GM12801 (cell line): ENCODE data around the gene SPRY4.

Source experiments
- TF ChIP-seq, protein P1 (sequence below): IDR thresholded peaks from one replicate; pipeline ENCODE4 v1.5.1; 2011; ENCODE audit warnings: control low read depth; ENCODE audit not compliant: insufficient read length; ENCODE audit errors: extremely low read depth

The SPRY4 gene

DNA sequence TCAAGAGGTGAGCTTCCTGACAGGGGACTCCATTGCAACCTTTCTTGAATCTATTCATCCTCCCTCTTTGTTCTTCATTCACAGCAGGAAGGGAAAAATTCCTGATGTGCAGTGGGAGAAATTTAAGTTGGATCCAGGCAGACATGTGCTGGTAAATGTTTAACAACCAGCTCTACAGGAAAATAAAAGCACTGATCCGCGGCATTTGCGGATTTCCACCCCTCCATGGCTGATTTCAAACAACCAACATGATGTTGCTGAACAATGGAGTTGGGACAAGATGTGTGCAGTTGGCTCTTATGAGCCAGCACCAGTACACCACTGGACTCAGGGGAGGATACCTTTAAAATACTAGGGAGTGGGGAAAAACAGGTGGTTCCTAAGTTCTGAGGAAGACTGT is 47.0 kb downstream of the SPRY4 start:
- TF ChIP-seq, protein P1, sequence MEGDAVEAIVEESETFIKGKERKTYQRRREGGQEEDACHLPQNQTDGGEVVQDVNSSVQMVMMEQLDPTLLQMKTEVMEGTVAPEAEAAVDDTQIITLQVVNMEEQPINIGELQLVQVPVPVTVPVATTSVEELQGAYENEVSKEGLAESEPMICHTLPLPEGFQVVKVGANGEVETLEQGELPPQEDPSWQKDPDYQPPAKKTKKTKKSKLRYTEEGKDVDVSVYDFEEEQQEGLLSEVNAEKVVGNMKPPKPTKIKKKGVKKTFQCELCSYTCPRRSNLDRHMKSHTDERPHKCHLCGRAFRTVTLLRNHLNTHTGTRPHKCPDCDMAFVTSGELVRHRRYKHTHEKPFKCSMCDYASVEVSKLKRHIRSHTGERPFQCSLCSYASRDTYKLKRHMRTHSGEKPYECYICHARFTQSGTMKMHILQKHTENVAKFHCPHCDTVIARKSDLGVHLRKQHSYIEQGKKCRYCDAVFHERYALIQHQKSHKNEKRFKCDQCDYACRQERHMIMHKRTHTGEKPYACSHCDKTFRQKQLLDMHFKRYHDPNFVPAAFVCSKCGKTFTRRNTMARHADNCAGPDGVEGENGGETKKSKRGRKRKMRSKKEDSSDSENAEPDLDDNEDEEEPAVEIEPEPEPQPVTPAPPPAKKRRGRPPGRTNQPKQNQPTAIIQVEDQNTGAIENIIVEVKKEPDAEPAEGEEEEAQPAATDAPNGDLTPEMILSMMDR, result no peak

DNA sequence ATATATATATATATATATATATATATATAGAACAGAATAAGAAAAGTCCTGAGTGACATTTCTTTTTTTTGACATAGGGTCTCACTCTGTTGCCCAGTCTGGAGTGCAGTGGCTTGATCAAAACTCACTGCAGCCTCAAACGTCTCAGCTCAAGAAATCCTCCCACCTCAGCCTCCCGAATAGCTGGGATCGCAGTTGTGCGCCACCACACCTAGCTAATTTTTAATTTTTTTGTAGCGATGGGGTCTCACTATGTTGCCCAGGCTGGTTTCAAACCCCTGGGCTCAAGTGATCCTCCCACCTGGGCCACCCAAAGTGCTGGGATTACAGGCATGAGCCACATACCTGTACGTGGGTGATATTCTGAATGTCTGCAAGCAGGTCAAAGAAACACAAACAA is 48.3 kb downstream of the SPRY4 start:
- TF ChIP-seq, protein P1, result no peak

DNA sequence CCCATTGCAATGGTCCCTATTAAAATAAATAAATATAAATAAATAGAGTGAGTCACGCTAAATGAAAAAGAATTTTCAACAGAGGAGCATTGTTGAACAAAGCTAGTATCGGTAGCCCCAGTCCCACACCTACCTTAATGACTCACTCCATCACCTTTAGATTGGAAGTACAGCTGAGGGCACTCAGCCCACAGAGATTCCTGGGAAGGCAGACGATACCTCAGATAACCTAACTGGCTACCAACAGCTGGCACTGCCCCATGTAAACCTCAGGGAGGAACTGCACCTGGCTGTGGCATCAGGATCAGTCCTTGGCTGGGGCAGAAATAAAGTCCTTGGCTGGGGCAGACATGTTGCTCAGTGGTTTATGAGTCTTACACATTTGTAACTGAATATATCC is 49.3 kb downstream of the SPRY4 start:
- TF ChIP-seq, protein P1, result no peak

DNA sequence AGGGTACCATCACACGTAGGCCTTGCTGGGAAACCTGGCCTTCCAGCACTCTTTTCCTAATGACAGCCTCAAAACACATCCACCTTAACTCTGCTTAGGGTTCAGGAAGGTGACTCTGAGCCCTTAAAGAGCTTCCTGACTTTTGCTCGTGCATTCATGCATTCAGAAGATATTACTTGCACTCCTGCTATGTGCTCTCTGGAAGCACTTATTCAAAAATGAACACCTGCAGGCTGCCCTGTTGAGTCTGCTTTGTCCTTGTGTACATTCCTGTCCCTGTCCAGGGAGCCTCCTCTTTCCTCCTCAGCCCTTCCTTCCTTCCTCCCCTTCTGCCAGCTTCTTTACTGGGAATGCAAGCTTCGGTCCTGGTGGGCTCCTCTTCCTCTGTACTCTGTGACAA is 61.5 kb downstream of the SPRY4 start:
- TF ChIP-seq, protein P1, result no peak

DNA sequence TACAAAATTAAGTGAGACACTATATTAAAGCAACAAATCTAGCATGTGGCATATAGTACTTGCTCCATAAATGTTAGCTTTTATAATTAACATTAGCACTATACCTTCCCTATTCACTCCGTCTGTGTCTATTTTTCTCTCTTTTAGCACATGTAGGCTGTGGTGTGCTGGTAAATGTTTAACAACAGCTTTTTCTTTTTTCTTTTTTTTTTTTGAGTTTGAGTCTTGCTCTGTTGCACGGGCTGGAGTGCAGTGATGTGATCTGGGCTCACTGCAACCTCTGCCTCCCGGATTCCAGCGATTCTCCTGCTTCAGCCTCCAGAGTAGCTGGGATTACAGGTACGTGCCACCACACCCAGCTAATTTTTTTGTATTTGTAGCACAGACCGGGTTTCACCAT is 62.1 kb downstream of the SPRY4 start:
- TF ChIP-seq, protein P1, result no peak
